NCI-H1694 (cell line): ENCODE measurements around the gene IGFBP5.

Experiments used
- DNase-seq: peaks from one replicate; lab custom pipeline; 2025; lab: John Stamatoyannopoulos, UW

Gene IGFBP5

GRCh38 chr2:216695401-216695821 lies at the start of gene IGFBP5:
Gene IGFBP5 (minus strand): TSS chr2:216695549. CDS start chr2:216694775, 774 bp downstream.
- DNase-seq: peak; percentile 86

GRCh38 chr2:216743781-216744180 lies 48.4 kb upstream of the IGFBP5 start:
- DNase-seq: no peak

- no peak for DNase-seq
Measured at GRCh38 chr2:216742411-216742810, 47.1 kb upstream of the IGFBP5 start.

GRCh38 chr2:216741223-216741593 lies 45.9 kb upstream of the IGFBP5 start:
- DNase-seq: no peak

GRCh38 chr2:216740557-216741222 lies 45.3 kb upstream of the IGFBP5 start:
- DNase-seq: no peak

- no peak for DNase-seq
Measured at GRCh38 chr2:216739035-216739434, 43.7 kb upstream of the IGFBP5 start.

- DNase-seq: no peak
Measured at GRCh38 chr2:216737676-216738075, 42.3 kb upstream of the IGFBP5 start.

- DNase-seq: no peak
Measured at GRCh38 chr2:216736326-216736725, 41.0 kb upstream of the IGFBP5 start.

- no peak for DNase-seq
Measured at GRCh38 chr2:216735668-216736067, 40.3 kb upstream of the IGFBP5 start.

GRCh38 chr2:216735086-216735485 lies 39.7 kb upstream of the IGFBP5 start:
- peak; percentile 31 for DNase-seq

- no peak for DNase-seq
Measured at GRCh38 chr2:216733046-216733445, 37.7 kb upstream of the IGFBP5 start.

GRCh38 chr2:216732334-216732733 lies 37.0 kb upstream of the IGFBP5 start:
- no peak for DNase-seq

GRCh38 chr2:216731465-216731864 lies 36.1 kb upstream of the IGFBP5 start:
- no peak for DNase-seq

GRCh38 chr2:216730871-216731270 lies 35.5 kb upstream of the IGFBP5 start:
- no peak for DNase-seq

GRCh38 chr2:216727346-216728122 lies 32.2 kb upstream of the IGFBP5 start:
- no peak for DNase-seq

GRCh38 chr2:216724190-216724589 lies 28.8 kb upstream of the IGFBP5 start:
- no peak for DNase-seq

GRCh38 chr2:216721141-216721540 lies 25.8 kb upstream of the IGFBP5 start:
- no peak for DNase-seq

- DNase-seq: no peak
Measured at GRCh38 chr2:216720722-216721121, 25.4 kb upstream of the IGFBP5 start.

- DNase-seq: no peak
Measured at GRCh38 chr2:216717907-216718615, 22.7 kb upstream of the IGFBP5 start.

- DNase-seq: no peak
Measured at GRCh38 chr2:216717491-216717901, 22.1 kb upstream of the IGFBP5 start.

GRCh38 chr2:216716109-216716508 lies 20.8 kb upstream of the IGFBP5 start:
- no peak for DNase-seq

- no peak for DNase-seq
Measured at GRCh38 chr2:216715402-216715974, 20.1 kb upstream of the IGFBP5 start.

- no peak for DNase-seq
Measured at GRCh38 chr2:216714376-216714775, 19.0 kb upstream of the IGFBP5 start.
